Neuronal stem cell (in vitro differentiated cells): ENCODE results near the gene TWF2.

Experiments used
- DNase-seq: peaks from one replicate; pipeline ENCODE4 v3.0.0-alpha.2; 2013; ENCODE audit warnings: low spot score
- H2AFZ ChIP-seq: one replicate; pipeline ENCODE4 v1.6.1; 2013; ENCODE audit warnings: mild to moderate bottlenecking, low read length, inconsistent platforms
- H2AK5ac ChIP-seq: 2 replicates; pipeline ENCODE4 v1.6.1; 2013; ENCODE audit warnings: low read depth, mild to moderate bottlenecking, inconsistent platforms, low read length, moderate library complexity, mixed read lengths
- H2BK120ac ChIP-seq: 2 replicates; pipeline ENCODE4 v1.6.1; 2013; ENCODE audit warnings: low read depth, mild to moderate bottlenecking, inconsistent platforms, low read length, moderate library complexity, mixed read lengths
- H2BK12ac ChIP-seq: one replicate; pipeline ENCODE4 v1.6.1; 2013; ENCODE audit warnings: low read length, inconsistent platforms
- H2BK15ac ChIP-seq: 2 replicates; pipeline ENCODE4 v1.6.1; 2013; ENCODE audit warnings: mild to moderate bottlenecking, low read length, inconsistent platforms, mixed read lengths
- H2BK5ac ChIP-seq: one replicate; pipeline ENCODE4 v1.6.1; 2013; ENCODE audit warnings: inconsistent platforms, mild to moderate bottlenecking, low read length, moderate library complexity
- H3K14ac ChIP-seq: one replicate; pipeline ENCODE4 v1.6.1; 2013; ENCODE audit warnings: low read length, inconsistent platforms
- H3K18ac ChIP-seq: 2 replicates; pipeline ENCODE4 v1.6.1; 2013; ENCODE audit warnings: low read length, inconsistent platforms
- H3K23ac ChIP-seq: 2 replicates; pipeline ENCODE4 v1.6.1; 2013; ENCODE audit warnings: low read depth, mild to moderate bottlenecking, mixed read lengths, low read length, inconsistent platforms; ENCODE audit not compliant: poor library complexity
- H3K27ac ChIP-seq: replicated peaks from 3 replicates; pipeline ENCODE4 v1.5.1; 2013; ENCODE audit warnings: low read length, inconsistent platforms
- H3K27me3 ChIP-seq, 3 experiments: 2 replicates each; pipeline ENCODE4 v1.6.1; 2013; ENCODE audit warnings: low read length in 3 of 3, mild to moderate bottlenecking in 2 of 3, inconsistent platforms in 1 of 3, low read depth in 1 of 3, mixed read lengths in 1 of 3, moderate library complexity in 1 of 3; ENCODE audit not compliant: control insufficient read depth in 3 of 3, insufficient read depth in 3 of 3
- H3K36me3 ChIP-seq, 2 donors: replicated peaks in 1 of 2; 2 replicates each; pipeline ENCODE4 v1.6.1; 2013; ENCODE audit warnings: low read length in 2 of 2; ENCODE audit not compliant: control insufficient read depth in 2 of 2, insufficient read depth in 2 of 2
- H3K4ac ChIP-seq: 2 replicates; pipeline ENCODE4 v1.6.1; 2013; ENCODE audit warnings: inconsistent platforms, mild to moderate bottlenecking, low read length, moderate library complexity
- H3K4me1 ChIP-seq, 2 donors: 1 replicate in 1 of 2; 2 replicates in 1 of 2; pipeline ENCODE4 v1.6.1; 2013; ENCODE audit warnings: low read length in 2 of 2, low read depth in 1 of 2; ENCODE audit not compliant: control insufficient read depth in 2 of 2, insufficient read depth in 1 of 2
- H3K4me2 ChIP-seq: one replicate; pipeline ENCODE4 v1.6.1; 2013; ENCODE audit warnings: mild to moderate bottlenecking, low read length, inconsistent platforms; ENCODE audit not compliant: insufficient read depth, poor library complexity, severe bottlenecking
- H3K4me3 ChIP-seq, 2 donors: 2 replicates each; pipeline ENCODE4 v1.5.1; 2013; ENCODE audit warnings: low read length in 2 of 2, mild to moderate bottlenecking in 2 of 2, inconsistent platforms in 1 of 2, moderate library complexity in 1 of 2
- H3K79me1 ChIP-seq: one replicate; pipeline ENCODE4 v1.6.1; 2013; ENCODE audit warnings: low read depth, mild to moderate bottlenecking, inconsistent platforms, low read length, moderate library complexity
- H3K9ac ChIP-seq: one replicate; pipeline ENCODE4 v1.6.1; 2013; ENCODE audit warnings: mild to moderate bottlenecking, low read depth, low read length, inconsistent platforms; ENCODE audit not compliant: poor library complexity
- H3K9me3 ChIP-seq, 2 donors: replicated peaks in 1 of 2; 2 replicates each; pipeline versions ENCODE3 to v1.6.1; 2013; ENCODE audit warnings: low read length in 2 of 2, mild to moderate bottlenecking in 2 of 2, inconsistent platforms in 1 of 2, low read depth in 1 of 2, mixed read lengths in 1 of 2, moderate library complexity in 1 of 2; ENCODE audit not compliant: control insufficient read depth in 2 of 2, insufficient read depth in 1 of 2
- H4K8ac ChIP-seq: one replicate; pipeline ENCODE4 v1.6.1; 2013; ENCODE audit warnings: low read depth, mild to moderate bottlenecking, inconsistent platforms, low read length, moderate library complexity
- H4K91ac ChIP-seq: one replicate; pipeline ENCODE4 v1.6.1; 2013; ENCODE audit warnings: low read length, low read depth, mild to moderate bottlenecking, inconsistent platforms; ENCODE audit not compliant: poor library complexity
- WGBS, 2 donors: extraction: QIAGEN DNeasy Blood & Tissue Kit; methylation state at CpG; one replicate each; pipeline ENCODE4 v1.1.7; 2013; ENCODE audit warnings: missing lambda C conversion rate in 2 of 2, mixed read lengths in 1 of 2; ENCODE audit not compliant: insufficient read length in 2 of 2, insufficient replicate concordance in 1 of 2; ENCODE audit errors: extremely low coverage in 2 of 2; 5-methylcytosine and 5-hydroxymethylcytosine counted together

TWF2 gene

GRCh38 chr3:52234516-52235447 is 4.2 kb downstream of the TWF2 start:
- peaks cover 14 to 29% of the 10 kb centered on the region in 2 donors for H3K36me3 ChIP-seq
- H2AFZ ChIP-seq: no peak overlapping the region
- no peak overlapping the region for H2BK12ac ChIP-seq
- no peak overlapping the region for H3K4ac ChIP-seq
- no peak overlapping the region for H3K4me2 ChIP-seq
- no CpG with 5 or more reads among the region's 15 CpGs for WGBS, 2 donors
- H3K18ac ChIP-seq: peak overlapping the region; percentile 80
- H3K9ac ChIP-seq: no peak overlapping the region
- H3K27ac ChIP-seq: no peak overlapping the region
- H3K79me1 ChIP-seq: no peaks in the 10 kb centered on the region
- no peak overlapping the region for H4K8ac ChIP-seq
- H3K9me3 ChIP-seq: no peaks in the 10 kb centered on the region
- H2AK5ac ChIP-seq: no peak overlapping the region
- peaks cover 15 to 16% of the 10 kb centered on the region in 2 donors for H3K4me1 ChIP-seq
- no peaks in the 10 kb centered on the region for H3K27me3 ChIP-seq
- no peak overlapping the region for H3K4me3 ChIP-seq
- H2BK15ac ChIP-seq: no peak overlapping the region
- DNase-seq: no peak
- H2BK5ac ChIP-seq: no peak overlapping the region
- no peak overlapping the region for H3K23ac ChIP-seq
- no peak overlapping the region for H3K14ac ChIP-seq
- no peak overlapping the region for H2BK120ac ChIP-seq
- H4K91ac ChIP-seq: no peak overlapping the region

GRCh38 chr3:52233968-52234367 is 5.0 kb downstream of the TWF2 start:
- H2BK12ac ChIP-seq: no peak overlapping the region
- H3K9ac ChIP-seq: no peak overlapping the region
- no peak overlapping the region for H3K23ac ChIP-seq
- no peak overlapping the region for H4K91ac ChIP-seq
- H3K4me3 ChIP-seq: no peak overlapping the region
- no peak overlapping the region for H2AFZ ChIP-seq
- no peaks in the 10 kb centered on the region for H3K9me3 ChIP-seq
- H3K4ac ChIP-seq: no peak overlapping the region
- no peak overlapping the region for H2BK15ac ChIP-seq
- no peak overlapping the region for H3K18ac ChIP-seq
- no peak for DNase-seq
- H2BK5ac ChIP-seq: peak overlapping the region; percentile 32
- H3K27me3 ChIP-seq: no peaks in the 10 kb centered on the region
- H3K4me1 ChIP-seq: peaks cover 15 to 16% of the 10 kb centered on the region in 2 donors
- no peak overlapping the region for H3K27ac ChIP-seq
- H4K8ac ChIP-seq: no peak overlapping the region
- H2AK5ac ChIP-seq: no peak overlapping the region
- H3K79me1 ChIP-seq: no peaks in the 10 kb centered on the region
- no peak overlapping the region for H3K4me2 ChIP-seq
- no peak overlapping the region for H2BK120ac ChIP-seq
- H3K36me3 ChIP-seq: peaks cover 14 to 37% of the 10 kb centered on the region in 2 donors
- no peak overlapping the region for H3K14ac ChIP-seq
- no CpG with 5 or more reads among the region's 3 CpGs for WGBS, 2 donors

- Histone ChIP-seq H2BK5ac (peak overlapping the region; percentile 66), H3K23ac (no peak overlapping the region), H4K8ac (no peak overlapping the region), H3K4ac (no peak overlapping the region), H3K4me1 (peaks cover 11% of the 10 kb centered on the region in 2 donors), H2BK15ac (peak overlapping the region; percentile 5), H3K4me3 (no peak overlapping the region), H2BK120ac (no peak overlapping the region), H3K27me3 (no peaks in the 10 kb centered on the region), H3K9ac (no peak overlapping the region), H3K36me3 (peaks cover 14 to 41% of the 10 kb centered on the region in 2 donors), H3K27ac (no peak overlapping the region), H3K79me1 (no peaks in the 10 kb centered on the region), H2BK12ac (no peak overlapping the region), H2AK5ac (peak overlapping the region; percentile 24), H3K14ac (no peak overlapping the region), H3K9me3 (no peaks in the 10 kb centered on the region), H3K4me2 (no peak overlapping the region), H4K91ac (no peak overlapping the region), H2AFZ (no peak overlapping the region), H3K18ac (no peak overlapping the region)
- no CpG with 5 or more reads among the region's 5 CpGs for WGBS, 2 donors
- no peak for DNase-seq
Measured at GRCh38 chr3:52233108-52233591, 5.8 kb downstream of the TWF2 start.
